GM13977 (cell line): ENCODE results near the gene TMEM53.

Experiments
- DNase-seq: peaks from one replicate; pipeline ENCODE4 v3.0.0; 2012; ENCODE audit warnings: low spot score
- in situ Hi-C: fragments of 300-500 bp; cut with MboI; formaldehyde crosslinking; loops from one replicate; pipeline ENCODE4 v1.12.0; 2022; ENCODE audit warnings: low sequenced_read_pairs, low pct_unique_long_range_greater_than_20kb, mixed read lengths, inconsistent platforms; ENCODE audit not compliant: unreplicated experiment
- TF ChIP-seq, protein P1 (sequence below): IDR thresholded peaks from 2 replicates; pipeline ENCODE4 v1.5.1; 2012; ENCODE audit warnings: mild to moderate bottlenecking, control low read depth; ENCODE audit not compliant: insufficient read depth; ENCODE audit errors: extremely low read depth, missing control alignments

The TMEM53 gene

DNA sequence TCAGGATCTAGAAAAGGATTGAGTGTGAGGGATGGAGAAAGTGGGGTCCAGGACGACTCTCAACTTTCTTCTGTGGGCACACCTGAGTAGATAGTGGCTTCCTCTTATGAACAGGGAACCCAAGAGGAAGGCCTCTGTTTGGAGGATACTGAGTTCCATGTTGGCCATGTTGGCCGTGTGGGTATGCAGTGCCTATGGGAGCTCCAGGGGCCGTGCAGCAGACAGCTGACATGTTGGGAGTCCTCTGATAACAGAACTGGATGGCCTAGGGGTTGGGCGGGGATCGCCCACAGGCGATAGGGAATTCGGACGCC lies 43.0 kb downstream of the TMEM53 start:
- no peak for DNase-seq
- TF ChIP-seq, protein P1, sequence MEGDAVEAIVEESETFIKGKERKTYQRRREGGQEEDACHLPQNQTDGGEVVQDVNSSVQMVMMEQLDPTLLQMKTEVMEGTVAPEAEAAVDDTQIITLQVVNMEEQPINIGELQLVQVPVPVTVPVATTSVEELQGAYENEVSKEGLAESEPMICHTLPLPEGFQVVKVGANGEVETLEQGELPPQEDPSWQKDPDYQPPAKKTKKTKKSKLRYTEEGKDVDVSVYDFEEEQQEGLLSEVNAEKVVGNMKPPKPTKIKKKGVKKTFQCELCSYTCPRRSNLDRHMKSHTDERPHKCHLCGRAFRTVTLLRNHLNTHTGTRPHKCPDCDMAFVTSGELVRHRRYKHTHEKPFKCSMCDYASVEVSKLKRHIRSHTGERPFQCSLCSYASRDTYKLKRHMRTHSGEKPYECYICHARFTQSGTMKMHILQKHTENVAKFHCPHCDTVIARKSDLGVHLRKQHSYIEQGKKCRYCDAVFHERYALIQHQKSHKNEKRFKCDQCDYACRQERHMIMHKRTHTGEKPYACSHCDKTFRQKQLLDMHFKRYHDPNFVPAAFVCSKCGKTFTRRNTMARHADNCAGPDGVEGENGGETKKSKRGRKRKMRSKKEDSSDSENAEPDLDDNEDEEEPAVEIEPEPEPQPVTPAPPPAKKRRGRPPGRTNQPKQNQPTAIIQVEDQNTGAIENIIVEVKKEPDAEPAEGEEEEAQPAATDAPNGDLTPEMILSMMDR: no peak
- in situ Hi-C loops: no loop called here

DNA sequence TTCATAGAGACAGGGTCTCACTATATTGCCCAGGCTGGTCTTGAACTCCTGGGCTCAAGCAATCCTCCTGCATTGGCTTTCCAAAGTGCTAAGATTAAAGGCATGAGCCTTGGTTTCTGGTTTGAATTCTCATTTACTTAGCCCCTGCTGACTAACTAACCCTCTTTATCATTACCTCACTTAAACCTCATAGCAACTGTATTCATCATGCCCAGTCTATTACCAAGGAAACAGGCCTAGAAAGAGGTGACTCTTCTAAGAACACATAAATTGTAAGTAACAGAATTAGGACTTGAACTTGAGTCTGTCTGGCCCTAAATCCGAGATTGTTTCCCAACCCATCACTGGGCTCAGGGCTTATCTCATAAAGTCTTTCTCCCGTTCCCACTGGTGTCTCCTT lies 44.2 kb downstream of the TMEM53 start:
- DNase-seq: no peak
- in situ Hi-C loops: no loop called here
- TF ChIP-seq, protein P1: no peak

DNA sequence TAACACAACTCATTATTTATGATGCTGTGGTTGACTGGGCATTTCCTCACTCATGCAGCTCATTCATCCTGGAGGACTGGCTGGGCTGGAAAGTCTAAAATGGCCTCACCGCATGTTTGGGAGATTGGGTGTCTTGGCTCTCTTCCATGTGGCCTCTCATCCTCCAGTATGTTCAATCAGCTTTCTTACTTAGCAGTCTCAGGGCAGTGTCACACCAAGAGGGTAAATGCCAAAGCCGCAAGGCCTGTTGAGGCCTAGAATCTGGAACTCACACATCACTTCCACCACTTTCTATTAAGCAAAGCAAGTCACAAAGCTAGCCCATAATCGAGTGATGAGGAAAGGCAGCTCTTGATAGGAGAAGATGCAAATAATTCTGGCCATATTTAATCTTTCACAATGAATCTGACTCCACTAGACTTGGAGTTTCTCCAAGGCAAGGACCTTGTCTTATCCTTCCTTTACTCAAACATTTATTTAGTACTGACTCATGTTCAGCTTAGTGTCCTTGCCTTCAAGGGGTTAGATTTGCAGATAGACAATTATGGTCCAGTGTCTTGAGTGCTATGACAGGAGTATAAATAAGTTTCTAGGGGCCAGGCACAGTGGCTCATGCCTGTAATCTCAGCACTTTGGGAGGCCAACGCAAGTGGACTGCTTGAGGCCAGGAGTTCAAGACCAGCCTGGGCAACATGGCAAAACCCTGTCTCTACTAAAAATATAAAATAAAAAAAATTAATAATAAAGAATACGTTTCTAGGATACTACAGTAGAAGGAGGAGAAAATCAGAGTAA lies 45.1 kb downstream of the TMEM53 start:
- in situ Hi-C loops: no loop called here
- TF ChIP-seq, protein P1: no peak

DNA sequence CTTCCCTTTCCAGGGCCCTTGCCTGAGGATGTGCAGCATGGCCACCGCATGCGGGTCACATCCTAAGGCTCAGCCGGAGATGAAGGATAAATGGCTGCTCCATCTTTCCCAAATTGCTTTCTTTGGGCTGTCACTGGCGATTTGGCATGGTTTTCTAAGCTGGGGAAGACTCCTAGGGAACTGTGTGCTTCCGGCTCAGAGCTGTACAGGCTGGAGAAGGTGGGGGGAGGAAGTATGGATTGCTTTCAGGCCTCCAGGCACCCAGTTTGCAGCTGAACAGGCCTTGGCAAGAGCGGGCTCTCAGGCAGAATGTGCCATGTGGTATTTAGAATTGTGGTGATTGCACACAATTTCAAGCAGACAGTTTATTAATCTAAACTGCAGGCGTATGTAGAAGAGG lies 48.9 kb downstream of the TMEM53 start:
- DNase-seq: no peak
- TF ChIP-seq, protein P1: no peak
- in situ Hi-C loops: no loop called here

More for the DNA sequence above, 45.1 kb downstream of the TMEM53 start:
- DNase-seq: no peak

DNA sequence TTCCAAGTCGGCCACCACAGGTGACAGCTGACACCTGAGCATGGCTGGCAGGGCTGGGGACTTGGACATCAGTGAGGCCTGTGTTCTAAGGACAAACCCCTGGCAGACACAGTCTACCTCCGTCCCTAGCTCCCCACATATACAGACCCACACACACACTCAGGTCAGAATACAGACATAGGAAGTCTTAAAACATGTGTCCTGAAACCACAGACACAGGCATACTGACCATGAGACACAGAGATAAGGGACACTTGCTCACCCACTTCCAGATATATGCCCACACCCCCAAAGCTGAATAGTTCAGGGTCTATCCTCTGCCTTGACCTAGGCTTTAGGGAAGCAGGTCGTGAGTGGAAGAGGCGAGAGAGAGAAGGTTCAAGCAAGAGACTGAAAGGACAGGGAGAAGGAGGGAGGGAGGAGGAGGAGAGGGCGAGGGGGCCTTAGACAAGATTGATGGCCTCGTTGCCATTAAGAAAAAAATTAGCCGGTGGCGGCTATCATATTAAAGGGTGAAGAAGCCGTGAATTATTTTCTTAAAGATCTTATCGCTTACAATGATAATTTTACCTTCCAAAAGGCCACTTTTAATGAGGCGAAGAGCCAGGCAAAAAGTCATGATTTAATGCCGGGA lies 49.9 kb downstream of the TMEM53 start:
- in situ Hi-C loops: no loop called here
- DNase-seq: no peak
- TF ChIP-seq, protein P1: no peak

DNA sequence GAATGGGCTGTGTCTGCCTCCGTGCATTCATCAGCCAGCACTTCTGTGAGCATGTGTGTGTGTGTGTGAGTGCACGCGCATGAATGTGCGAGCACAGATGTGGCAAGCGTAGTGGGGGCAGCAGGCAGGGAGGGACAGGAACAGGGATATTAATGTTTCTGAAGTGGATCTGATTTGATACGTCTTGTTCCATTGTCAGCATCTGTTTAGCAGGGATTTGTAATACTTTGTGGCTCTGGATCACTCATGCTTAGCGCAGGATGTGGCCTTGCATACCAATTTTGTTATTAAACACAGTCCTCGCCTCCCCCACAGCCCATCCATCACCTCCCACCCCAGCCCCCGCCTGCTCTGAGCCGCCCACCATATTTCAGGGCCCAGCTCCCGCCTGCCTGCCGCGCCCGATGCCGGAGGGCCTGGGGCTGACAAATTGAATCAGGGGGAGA lies 52.4 kb downstream of the TMEM53 start:
- no peak for DNase-seq
- TF ChIP-seq, protein P1: no peak
- in situ Hi-C loops: no loop called here
